ENCODE results near the gene NOM1.

NOM1 gene

GRCh38 chr7:156984174-156984891, 34.8 kb downstream of the NOM1 start:
- TF ChIP-seq TAF1 (IDR thresholded peaks at IDR 0.05; ENCODE audit: borderline replicate concordance, insufficient read depth, low read length) (no peak), POLR2AphosphoS5 (IDR thresholded peaks at IDR 0.05; ENCODE audit: low read depth, low read length) (no peak), REST (IDR thresholded peaks at IDR 0.05; ENCODE audit: insufficient read depth in 1 of 2, low read depth in 2 of 2, low read length in 2 of 2) (no peak), FOXP2 (optimal IDR thresholded peaks at IDR 0.05; ENCODE audit: borderline replicate concordance, extremely low read depth, extremely low read length, insufficient read depth) (no peak), SIN3A (IDR thresholded peaks at IDR 0.05; ENCODE audit: borderline replicate concordance, insufficient read depth, low read length) (no peak)

- TF ChIP-seq REST (IDR thresholded peaks at IDR 0.05; ENCODE audit: insufficient read depth in 1 of 2, low read depth in 2 of 2, low read length in 2 of 2): no peak
- TF ChIP-seq POLR2AphosphoS5 (IDR thresholded peaks at IDR 0.05; ENCODE audit: low read depth, low read length): no peak
- TF ChIP-seq FOXP2 (optimal IDR thresholded peaks at IDR 0.05; ENCODE audit: borderline replicate concordance, extremely low read depth, extremely low read length, insufficient read depth): no peak
- TF ChIP-seq TAF1 (IDR thresholded peaks at IDR 0.05; ENCODE audit: borderline replicate concordance, insufficient read depth, low read length): no peak
- TF ChIP-seq SIN3A (IDR thresholded peaks at IDR 0.05; ENCODE audit: borderline replicate concordance, insufficient read depth, low read length): no peak
Observed at GRCh38 chr7:156985101-156985992, 35.8 kb downstream of the NOM1 start.

GRCh38 chr7:156986378-156986777, 36.9 kb downstream of the NOM1 start:
- TF ChIP-seq TAF1 (IDR thresholded peaks at IDR 0.05; ENCODE audit: borderline replicate concordance, insufficient read depth, low read length): no peak
- no peak for TF ChIP-seq SIN3A (IDR thresholded peaks at IDR 0.05; ENCODE audit: borderline replicate concordance, insufficient read depth, low read length)
- no peak for TF ChIP-seq REST (IDR thresholded peaks at IDR 0.05; ENCODE audit: insufficient read depth in 1 of 2, low read depth in 2 of 2, low read length in 2 of 2)
- no peak for TF ChIP-seq FOXP2 (optimal IDR thresholded peaks at IDR 0.05; ENCODE audit: borderline replicate concordance, extremely low read depth, extremely low read length, insufficient read depth)
- no peak for TF ChIP-seq POLR2AphosphoS5 (IDR thresholded peaks at IDR 0.05; ENCODE audit: low read depth, low read length)

GRCh38 chr7:156988343-156989185, 39.1 kb downstream of the NOM1 start:
- no peak for TF ChIP-seq TAF1 (IDR thresholded peaks at IDR 0.05; ENCODE audit: borderline replicate concordance, insufficient read depth, low read length)

All from PFSK-1 (cell line).